BLaER1 treated with 17β-estradiol and CSF1 and Interleukin-3, amounts not matched to agents 10 nM and 100 nM (cell line): ENCODE data around the gene GMEB2.
"Not testable (repeated sequence)": the region's sequence is repeated elsewhere in the genome, so short reads cannot be mapped to it uniquely, and the experiment has no call there.

Experiments
- H3K27ac ChIP-seq, 11 experiments: shearing (Covaris generic); formaldehyde crosslinking; 2 replicates each; pipeline ENCODE4 v1.8.1; 2022
- H3K27me3 ChIP-seq, 11 experiments: shearing (Covaris generic); formaldehyde crosslinking; 2 replicates each; pipeline ENCODE4 v1.8.1; 2022
- H3K36me3 ChIP-seq, 11 experiments: shearing (Covaris generic); formaldehyde crosslinking; 2 replicates each; pipeline ENCODE4 v1.8.1; 2022
- H3K4me1 ChIP-seq, 10 experiments: shearing (Covaris generic); formaldehyde crosslinking; 2 replicates each; pipeline ENCODE4 v1.8.1; 2022
- H3K4me2 ChIP-seq, 11 experiments: shearing (Covaris generic); formaldehyde crosslinking; 2 replicates each; pipeline ENCODE4 v1.8.1; 2022
- H3K4me3 ChIP-seq, 10 experiments: shearing (Covaris generic); formaldehyde crosslinking; 2 replicates each; pipeline ENCODE4 v1.8.1; 2022
- H3K9ac ChIP-seq, 11 experiments: shearing (Covaris generic); formaldehyde crosslinking; 2 replicates each; pipeline ENCODE4 v1.8.1; 2022
- H3K9me3 ChIP-seq, 11 experiments: shearing (Covaris generic); formaldehyde crosslinking; replicated peaks in 1 of 11; 2 replicates each; pipeline ENCODE4 v1.8.1; 2022
- H4K20me1 ChIP-seq, 11 experiments: shearing (Covaris generic); formaldehyde crosslinking; 2 replicates each; pipeline ENCODE4 v1.8.1; 2022
- Cebpa-rat ChIP-seq, 11 experiments: shearing (Covaris generic); IDR thresholded peaks; 2 replicates each; pipeline ENCODE4 v1.8.1; 2022

GMEB2 gene

DNA sequence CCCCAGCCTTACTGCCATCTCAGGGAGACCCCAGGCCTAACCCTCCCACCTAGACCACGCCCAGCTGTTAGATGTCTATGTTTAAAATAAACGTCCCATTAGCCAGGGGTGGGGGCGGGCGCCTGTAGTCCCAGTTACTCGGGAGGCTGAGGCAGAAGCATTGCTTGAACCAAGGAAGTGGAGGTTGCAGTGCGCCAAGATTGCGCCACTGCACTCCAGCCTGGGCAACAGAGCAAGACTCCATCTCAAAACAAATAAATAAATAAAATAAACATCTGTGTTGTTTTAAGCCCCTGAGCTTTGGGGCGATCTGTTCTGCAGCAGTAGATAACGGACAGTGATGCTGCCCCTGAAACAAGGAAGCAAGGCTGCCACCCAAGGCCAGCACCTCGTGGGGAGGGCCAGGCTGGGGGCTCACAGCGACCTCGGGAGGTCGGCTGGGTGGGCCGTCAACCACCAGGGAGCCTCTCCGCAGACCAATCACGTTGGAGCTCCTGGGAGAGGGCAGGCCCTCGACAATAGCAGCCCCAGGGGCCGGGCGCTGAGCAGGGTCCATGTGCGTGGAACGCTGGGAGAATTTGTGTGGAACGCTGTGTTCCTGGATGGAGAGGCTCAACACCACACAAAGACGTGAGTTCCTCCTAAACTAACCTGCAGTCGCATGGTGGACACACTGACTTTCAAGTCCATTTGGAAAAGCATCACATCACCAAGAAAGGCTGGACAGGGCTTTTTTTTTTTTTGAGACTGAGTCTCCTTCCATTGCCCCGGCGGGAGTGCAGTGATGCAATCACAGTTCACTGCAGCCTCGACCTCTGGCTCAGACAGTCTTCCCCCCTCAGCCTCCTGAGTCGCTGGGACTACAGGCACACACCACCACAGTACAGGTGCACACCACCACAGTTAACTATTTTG lies 51.8 kb downstream of the GMEB2 start:
- Histone ChIP-seq H3K36me3 (peaks cover 0 to 13% (median 0%) of the 10 kb centered on the region in 11 experiments; a peak in 3 of 22 replicates), H3K4me1 (peaks cover 16 to 40% (median 34%) of the 10 kb centered on the region in 10 experiments), H4K20me1 (peaks cover 28 to 41% (median 34%) of the 10 kb centered on the region in 11 experiments), H3K27me3 (peaks cover 35 to 87% (median 42%) of the 10 kb centered on the region in 11 experiments), H3K27ac (peak overlapping the region in 4 of 11 experiments; percentile 57 to 62 (median 59); a peak in 4 of 22 replicates), H3K4me3 (peak overlapping the region in 6 of 10 experiments; percentile 48 to 68 (median 54); a peak in 6 of 20 replicates), H3K9me3 (no peaks in the 10 kb centered on the region), H3K4me2 (peak overlapping the region; percentile 86 to 96 (median 92)), H3K9ac (peak overlapping the region in 4 of 11 experiments; percentile 60 to 75 (median 66); a peak in 7 of 22 replicates)
- TF ChIP-seq Cebpa-rat (IDR thresholded peaks at IDR 0.05), result 0 out of 22 replicates have a peak, but pooled peaks of 1 of the 11 experiments have one; percentile 35

- Histone ChIP-seq H3K9me3 (no peaks in the 10 kb centered on the region), H3K4me1 (peaks cover 24 to 46% (median 41%) of the 10 kb centered on the region in 10 experiments), H3K27ac (peak within 1 kb of the TSS in 9 of 11 experiments; percentile 43 to 68 (median 60); a peak in 17 of 22 replicates), H4K20me1 (peaks cover 36 to 48% (median 42%) of the 10 kb centered on the region in 11 experiments), H3K4me2 (peak within 1 kb of the TSS; percentile 91 to 99 (median 97)), H3K9ac (peak within 1 kb of the TSS; percentile 61 to 80 (median 76); a peak in 21 of 22 replicates), H3K4me3 (peak within 1 kb of the TSS; percentile 59 to 76 (median 64)), H3K27me3 (peaks cover 43 to 87% (median 48%) of the 10 kb centered on the region in 11 experiments), H3K36me3 (peaks cover 0 to 13% (median 0%) of the 10 kb centered on the region in 11 experiments; a peak in 3 of 22 replicates)
- TF ChIP-seq Cebpa-rat (IDR thresholded peaks at IDR 0.05), result no peak
These were observed 52.6 kb downstream of the GMEB2 start, which contains the start of gene HELZ2 for GRCh38 chr20:63574156-63574828. TSS of gene HELZ2 (minus strand) at chr20:63574239. CDS start at chr20:63572385, 1,854 bp downstream.

DNA sequence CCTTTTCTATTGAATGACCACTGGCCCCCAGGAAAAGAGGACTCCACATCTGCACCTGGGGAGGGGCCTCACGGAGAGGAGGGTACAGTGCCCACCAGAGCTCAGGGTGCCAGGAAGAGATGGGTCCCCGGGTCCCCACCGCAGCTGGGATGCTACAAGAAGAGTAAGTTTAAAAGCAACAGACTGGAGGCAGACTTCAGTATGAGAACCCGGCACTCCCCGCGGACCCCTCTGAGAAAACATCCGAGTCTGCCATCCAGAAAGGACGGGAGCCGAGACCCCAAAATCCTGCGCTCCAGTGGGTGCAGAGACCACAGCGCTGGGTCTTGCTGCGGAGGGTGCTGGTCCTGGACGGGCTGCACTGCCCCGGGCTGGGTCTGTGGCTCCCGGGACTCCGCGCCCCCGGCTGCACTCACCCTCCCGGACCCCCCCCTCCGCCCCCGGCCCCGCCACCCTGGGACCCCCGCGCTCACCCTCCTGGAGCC lies 53.2 kb downstream of the GMEB2 start:
- TF ChIP-seq Cebpa-rat (IDR thresholded peaks at IDR 0.05), result no peak
- Histone ChIP-seq H3K36me3 (peaks cover 0 to 13% (median 0%) of the 10 kb centered on the region in 11 experiments; a peak in 3 of 22 replicates), H3K9me3 (no peaks in the 10 kb centered on the region), H3K4me2 (peak overlapping the region; percentile 91 to 99 (median 97)), H3K27ac (peak overlapping the region in 9 of 11 experiments; percentile 43 to 68 (median 59); a peak in 14 of 22 replicates), H3K4me1 (peaks cover 29 to 46% (median 42%) of the 10 kb centered on the region in 10 experiments), H4K20me1 (peaks cover 42 to 53% (median 48%) of the 10 kb centered on the region in 11 experiments), H3K4me3 (peak overlapping the region; percentile 59 to 76 (median 64)), H3K27me3 (peaks cover 49 to 88% (median 53%) of the 10 kb centered on the region in 11 experiments), H3K9ac (peak overlapping the region; percentile 61 to 80 (median 76); a peak in 20 of 22 replicates)

GRCh38 chr20:63572788-63573646 lies 53.9 kb downstream of the GMEB2 start:
- TF ChIP-seq Cebpa-rat (IDR thresholded peaks at IDR 0.05), result no peak
- H3K9ac ChIP-seq, result peak overlapping the region; percentile 61 to 80 (median 76); a peak in 20 of 22 replicates
- peaks cover 54 to 89% (median 57%) of the 10 kb centered on the region in 11 experiments for H3K27me3 ChIP-seq
- H3K27ac ChIP-seq, result peak overlapping the region in 9 of 11 experiments; percentile 43 to 68 (median 59); a peak in 9 of 22 replicates
- peaks cover 0 to 13% (median 0%) of the 10 kb centered on the region in 11 experiments; a peak in 3 of 22 replicates for H3K36me3 ChIP-seq
- H3K4me1 ChIP-seq, result peaks cover 35 to 53% (median 47%) of the 10 kb centered on the region in 10 experiments
- peak overlapping the region; percentile 91 to 99 (median 97) for H3K4me2 ChIP-seq
- peak overlapping the region; percentile 59 to 76 (median 64) for H3K4me3 ChIP-seq
- H3K9me3 ChIP-seq, result no peaks in the 10 kb centered on the region
- peaks cover 49 to 60% (median 54%) of the 10 kb centered on the region in 11 experiments for H4K20me1 ChIP-seq

DNA sequence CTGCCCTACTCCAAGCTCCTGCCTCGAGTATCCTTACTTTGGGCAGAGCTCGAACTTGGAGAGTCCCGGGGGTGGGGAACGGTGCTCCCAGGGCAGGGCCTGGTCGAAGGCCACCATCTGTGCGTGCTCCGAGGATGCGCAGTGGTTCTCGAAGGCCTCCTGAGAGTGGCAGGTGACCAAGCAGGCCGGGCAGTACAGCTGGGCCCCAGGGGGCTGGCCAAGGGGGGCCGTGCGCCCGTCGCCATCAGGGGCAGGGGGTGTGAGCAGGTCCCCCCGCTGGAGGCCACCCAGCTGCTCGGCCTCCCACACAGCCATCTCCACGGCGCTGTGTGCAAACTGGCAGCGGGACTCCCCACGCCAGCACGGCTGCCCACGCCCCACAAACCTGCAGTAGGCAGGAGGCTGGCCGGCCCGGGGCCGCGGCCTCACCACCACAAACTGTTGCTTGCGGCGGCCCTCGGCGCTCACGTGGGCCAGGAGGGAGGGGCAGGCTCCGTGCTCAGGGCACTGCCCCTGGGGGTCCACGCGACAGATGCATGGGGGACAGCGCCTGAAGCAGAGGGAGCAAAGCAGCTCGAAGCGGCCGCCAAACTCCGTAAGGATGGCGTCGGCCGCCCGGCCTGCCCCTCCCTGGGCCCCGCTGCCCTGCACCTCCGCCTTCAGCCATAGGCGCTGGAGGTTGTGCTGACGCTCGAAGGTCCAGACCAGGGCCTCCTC lies 54.7 kb downstream of the GMEB2 start:
- no peak overlapping the region; a peak in 1 of 22 replicates for H3K9ac ChIP-seq
- H3K4me2 ChIP-seq, result 0 out of 22 replicates have a peak overlapping the region, but pooled peaks of 1 of the 11 experiments have one; percentile 97
- peaks cover 43 to 61% (median 55%) of the 10 kb centered on the region in 10 experiments for H3K4me1 ChIP-seq
- H3K9me3 ChIP-seq, result no peaks in the 10 kb centered on the region
- peaks cover 0 to 13% (median 0%) of the 10 kb centered on the region in 11 experiments; a peak in 3 of 22 replicates for H3K36me3 ChIP-seq
- H3K27ac ChIP-seq, result no peak overlapping the region
- peaks cover 59 to 87% (median 63%) of the 10 kb centered on the region in 11 experiments for H3K27me3 ChIP-seq
- H4K20me1 ChIP-seq, result peaks cover 56 to 65% (median 62%) of the 10 kb centered on the region in 11 experiments
- no peak for TF ChIP-seq Cebpa-rat (IDR thresholded peaks at IDR 0.05)
- no peak overlapping the region for H3K4me3 ChIP-seq

GRCh38 chr20:63571087-63571478 lies 55.8 kb downstream of the GMEB2 start:
- not testable (repeated sequence) for H3K9ac ChIP-seq, H3K9me3 ChIP-seq, H3K4me3 ChIP-seq, H3K27ac ChIP-seq
- Histone ChIP-seq H3K4me1 (peaks cover 47 to 68% (median 62%) of the 10 kb centered on the region in 10 experiments), H4K20me1 (peaks cover 68 to 76% (median 74%) of the 10 kb centered on the region in 11 experiments), H3K27me3 (peaks cover 69 to 92% (median 75%) of the 10 kb centered on the region in 11 experiments), H3K36me3 (peaks cover 0 to 13% (median 0%) of the 10 kb centered on the region in 11 experiments; a peak in 3 of 22 replicates), H3K4me2 (peak overlapping the region in 3 of 11 experiments; percentile 13 to 99 (median 99); a peak in 3 of 22 replicates)
